Putamen (tissue), 1 donor: ENCODE measurements around the gene PPFIBP1.
"Not testable (repeated sequence)": the region's sequence is repeated elsewhere in the genome, so short reads cannot be mapped to it uniquely, and the experiment has no call there.

ENCODE experiments used
- DNase-seq: peaks from one replicate; pipeline ENCODE4 v3.0.0-alpha.2; 2016; ENCODE audit warnings: low spot score

PPFIBP1 gene

GRCh38 chr12:27592548-27592947 lies 68.5 kb downstream of the PPFIBP1 start:
- no peak for DNase-seq

GRCh38 chr12:27593266-27593665 lies 69.3 kb downstream of the PPFIBP1 start:
- DNase-seq, result no peak

- no peak for DNase-seq
Observed at GRCh38 chr12:27595231-27595642, 71.2 kb downstream of the PPFIBP1 start.

GRCh38 chr12:27598866-27599265 lies 74.9 kb downstream of the PPFIBP1 start:
- not testable (repeated sequence) for DNase-seq

GRCh38 chr12:27601056-27601828 lies 77.2 kb downstream of the PPFIBP1 start:
- not testable (repeated sequence) for DNase-seq

GRCh38 chr12:27602516-27602915 lies 78.5 kb downstream of the PPFIBP1 start:
- DNase-seq, result no peak

- no peak for DNase-seq
Observed at GRCh38 chr12:27604431-27604830, 80.4 kb downstream of the PPFIBP1 start.

GRCh38 chr12:27606986-27607385 lies 83.0 kb downstream of the PPFIBP1 start:
- no peak for DNase-seq

- DNase-seq, result no peak
Observed at GRCh38 chr12:27607591-27607990, 83.6 kb downstream of the PPFIBP1 start.

- DNase-seq, result no peak
Observed at GRCh38 chr12:27608890-27609289, 84.9 kb downstream of the PPFIBP1 start.

- no peak for DNase-seq
Observed at GRCh38 chr12:27610374-27610773, 86.4 kb downstream of the PPFIBP1 start.

GRCh38 chr12:27614386-27614785 lies 90.4 kb downstream of the PPFIBP1 start:
- no peak for DNase-seq

- DNase-seq, result no peak
Observed at GRCh38 chr12:27614866-27615265, 90.9 kb downstream of the PPFIBP1 start.

GRCh38 chr12:27615331-27615891 lies 91.4 kb downstream of the PPFIBP1 start:
- DNase-seq, result no peak

- no peak for DNase-seq
Observed at GRCh38 chr12:27616356-27617142, 92.5 kb downstream of the PPFIBP1 start.

- DNase-seq, result no peak
Observed at GRCh38 chr12:27618836-27619235, 94.8 kb downstream of the PPFIBP1 start.

GRCh38 chr12:27619308-27619707 lies 95.3 kb downstream of the PPFIBP1 start:
- DNase-seq, result peak; percentile 53

GRCh38 chr12:27620121-27620520 lies 96.1 kb downstream of the PPFIBP1 start:
- DNase-seq, result no peak

GRCh38 chr12:27622436-27623195 lies 98.6 kb downstream of the PPFIBP1 start:
- no peak for DNase-seq

GRCh38 chr12:27623645-27624044 lies 99.6 kb downstream of the PPFIBP1 start:
- no peak for DNase-seq

- DNase-seq, result no peak
Observed at GRCh38 chr12:27624586-27624985, 100.6 kb downstream of the PPFIBP1 start.
